ENCODE measurements around the gene TRAPPC12. TPM values are rescaled to one million over a fixed set of nuclear protein-coding genes. Genes with fewer than 3 reads are reported as not detected.
"Not testable (repeated sequence)": the region's sequence is repeated elsewhere in the genome, so short reads cannot be mapped to it uniquely, and the experiment has no call there.

The TRAPPC12 gene
- total RNA-seq, 1 experiment from 2014 or later, result 72.8 TPM

DNA sequence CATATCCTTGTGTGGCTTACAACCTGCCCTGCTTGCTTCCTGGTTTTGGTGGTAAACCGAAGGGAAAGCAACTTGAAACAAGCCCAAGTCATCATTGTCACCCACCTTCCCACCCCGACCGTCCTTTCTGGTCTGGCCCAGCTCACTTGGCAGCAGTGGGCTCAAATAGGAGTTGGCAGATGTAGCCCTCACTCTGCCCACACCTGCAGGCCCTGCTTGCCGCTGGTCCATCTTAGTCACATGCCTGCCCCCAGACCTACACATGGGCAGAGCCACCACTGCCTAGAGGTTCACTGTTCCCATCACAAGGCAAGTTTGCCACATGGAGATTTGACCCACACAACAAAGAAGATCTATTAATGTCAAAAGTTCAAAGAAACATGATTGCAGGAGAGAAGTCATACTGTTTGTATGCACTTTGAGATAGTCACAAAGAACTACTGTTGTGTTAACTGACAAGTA lies 11.2 kb upstream of the TRAPPC12 start:
- Mint-ChIP-seq H3K27ac (peak overlapping the region; percentile 91), H3K9me3 (peaks cover 20% of the 10 kb centered on the region), H3K4me3 (no peak overlapping the region), H3K36me3 (peaks cover 22% of the 10 kb centered on the region), H3K27me3 (ENCODE audit: low read depth) (no peaks in the 10 kb centered on the region), H3K4me1 (peaks cover 15% of the 10 kb centered on the region)
- TF ChIP-seq, protein P1, sequence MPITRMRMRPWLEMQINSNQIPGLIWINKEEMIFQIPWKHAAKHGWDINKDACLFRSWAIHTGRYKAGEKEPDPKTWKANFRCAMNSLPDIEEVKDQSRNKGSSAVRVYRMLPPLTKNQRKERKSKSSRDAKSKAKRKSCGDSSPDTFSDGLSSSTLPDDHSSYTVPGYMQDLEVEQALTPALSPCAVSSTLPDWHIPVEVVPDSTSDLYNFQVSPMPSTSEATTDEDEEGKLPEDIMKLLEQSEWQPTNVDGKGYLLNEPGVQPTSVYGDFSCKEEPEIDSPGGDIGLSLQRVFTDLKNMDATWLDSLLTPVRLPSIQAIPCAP (CRISPR knock-in tag; IDR thresholded peaks at IDR 0.05), result no peak
- no peak for TF ChIP-seq TP53 (CRISPR knock-in tag; IDR thresholded peaks at IDR 0.05)
- no peak for TF ChIP-seq TEAD1 (CRISPR knock-in tag; IDR thresholded peaks at IDR 0.05)
- no peak for TF ChIP-seq ERG (CRISPR knock-in tag; IDR thresholded peaks at IDR 0.05)
- TF ChIP-seq SMAD4 (CRISPR knock-in tag; IDR thresholded peaks at IDR 0.05), result no peak
- TF ChIP-seq, protein P2, sequence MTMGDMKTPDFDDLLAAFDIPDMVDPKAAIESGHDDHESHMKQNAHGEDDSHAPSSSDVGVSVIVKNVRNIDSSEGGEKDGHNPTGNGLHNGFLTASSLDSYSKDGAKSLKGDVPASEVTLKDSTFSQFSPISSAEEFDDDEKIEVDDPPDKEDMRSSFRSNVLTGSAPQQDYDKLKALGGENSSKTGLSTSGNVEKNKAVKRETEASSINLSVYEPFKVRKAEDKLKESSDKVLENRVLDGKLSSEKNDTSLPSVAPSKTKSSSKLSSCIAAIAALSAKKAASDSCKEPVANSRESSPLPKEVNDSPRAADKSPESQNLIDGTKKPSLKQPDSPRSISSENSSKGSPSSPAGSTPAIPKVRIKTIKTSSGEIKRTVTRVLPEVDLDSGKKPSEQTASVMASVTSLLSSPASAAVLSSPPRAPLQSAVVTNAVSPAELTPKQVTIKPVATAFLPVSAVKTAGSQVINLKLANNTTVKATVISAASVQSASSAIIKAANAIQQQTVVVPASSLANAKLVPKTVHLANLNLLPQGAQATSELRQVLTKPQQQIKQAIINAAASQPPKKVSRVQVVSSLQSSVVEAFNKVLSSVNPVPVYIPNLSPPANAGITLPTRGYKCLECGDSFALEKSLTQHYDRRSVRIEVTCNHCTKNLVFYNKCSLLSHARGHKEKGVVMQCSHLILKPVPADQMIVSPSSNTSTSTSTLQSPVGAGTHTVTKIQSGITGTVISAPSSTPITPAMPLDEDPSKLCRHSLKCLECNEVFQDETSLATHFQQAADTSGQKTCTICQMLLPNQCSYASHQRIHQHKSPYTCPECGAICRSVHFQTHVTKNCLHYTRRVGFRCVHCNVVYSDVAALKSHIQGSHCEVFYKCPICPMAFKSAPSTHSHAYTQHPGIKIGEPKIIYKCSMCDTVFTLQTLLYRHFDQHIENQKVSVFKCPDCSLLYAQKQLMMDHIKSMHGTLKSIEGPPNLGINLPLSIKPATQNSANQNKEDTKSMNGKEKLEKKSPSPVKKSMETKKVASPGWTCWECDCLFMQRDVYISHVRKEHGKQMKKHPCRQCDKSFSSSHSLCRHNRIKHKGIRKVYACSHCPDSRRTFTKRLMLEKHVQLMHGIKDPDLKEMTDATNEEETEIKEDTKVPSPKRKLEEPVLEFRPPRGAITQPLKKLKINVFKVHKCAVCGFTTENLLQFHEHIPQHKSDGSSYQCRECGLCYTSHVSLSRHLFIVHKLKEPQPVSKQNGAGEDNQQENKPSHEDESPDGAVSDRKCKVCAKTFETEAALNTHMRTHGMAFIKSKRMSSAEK (CRISPR knock-in tag; IDR thresholded peaks at IDR 0.05; ENCODE audit: borderline replicate concordance), result no peak
- TF ChIP-seq KAT7 (CRISPR knock-in tag; IDR thresholded peaks at IDR 0.05; ENCODE audit: borderline replicate concordance), result no peak
- TF ChIP-seq, protein P3, sequence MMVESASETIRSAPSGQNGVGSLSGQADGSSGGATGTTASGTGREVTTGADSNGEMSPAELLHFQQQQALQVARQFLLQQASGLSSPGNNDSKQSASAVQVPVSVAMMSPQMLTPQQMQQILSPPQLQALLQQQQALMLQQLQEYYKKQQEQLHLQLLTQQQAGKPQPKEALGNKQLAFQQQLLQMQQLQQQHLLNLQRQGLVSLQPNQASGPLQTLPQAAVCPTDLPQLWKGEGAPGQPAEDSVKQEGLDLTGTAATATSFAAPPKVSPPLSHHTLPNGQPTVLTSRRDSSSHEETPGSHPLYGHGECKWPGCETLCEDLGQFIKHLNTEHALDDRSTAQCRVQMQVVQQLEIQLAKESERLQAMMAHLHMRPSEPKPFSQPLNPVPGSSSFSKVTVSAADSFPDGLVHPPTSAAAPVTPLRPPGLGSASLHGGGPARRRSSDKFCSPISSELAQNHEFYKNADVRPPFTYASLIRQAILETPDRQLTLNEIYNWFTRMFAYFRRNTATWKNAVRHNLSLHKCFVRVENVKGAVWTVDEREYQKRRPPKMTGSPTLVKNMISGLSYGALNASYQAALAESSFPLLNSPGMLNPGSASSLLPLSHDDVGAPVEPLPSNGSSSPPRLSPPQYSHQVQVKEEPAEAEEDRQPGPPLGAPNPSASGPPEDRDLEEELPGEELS (CRISPR knock-in tag; IDR thresholded peaks at IDR 0.05), result no peak
- TF ChIP-seq, protein P4, sequence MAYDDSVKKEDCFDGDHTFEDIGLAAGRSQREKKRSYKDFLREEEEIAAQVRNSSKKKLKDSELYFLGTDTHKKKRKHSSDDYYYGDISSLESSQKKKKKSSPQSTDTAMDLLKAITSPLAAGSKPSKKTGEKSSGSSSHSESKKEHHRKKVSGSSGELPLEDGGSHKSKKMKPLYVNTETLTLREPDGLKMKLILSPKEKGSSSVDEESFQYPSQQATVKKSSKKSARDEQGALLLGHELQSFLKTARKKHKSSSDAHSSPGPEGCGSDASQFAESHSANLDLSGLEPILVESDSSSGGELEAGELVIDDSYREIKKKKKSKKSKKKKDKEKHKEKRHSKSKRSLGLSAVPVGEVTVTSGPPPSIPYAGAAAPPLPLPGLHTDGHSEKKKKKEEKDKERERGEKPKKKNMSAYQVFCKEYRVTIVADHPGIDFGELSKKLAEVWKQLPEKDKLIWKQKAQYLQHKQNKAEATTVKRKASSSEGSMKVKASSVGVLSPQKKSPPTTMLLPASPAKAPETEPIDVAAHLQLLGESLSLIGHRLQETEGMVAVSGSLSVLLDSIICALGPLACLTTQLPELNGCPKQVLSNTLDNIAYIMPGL (CRISPR knock-in tag; IDR thresholded peaks at IDR 0.05), result no peak
- TF ChIP-seq TCF7 (CRISPR knock-in tag; IDR thresholded peaks at IDR 0.05; ENCODE audit: low read depth), result no peak
- TF ChIP-seq JAZF1 (CRISPR knock-in tag; IDR thresholded peaks at IDR 0.05), result no peak
- TF ChIP-seq JUN (CRISPR knock-in tag; IDR thresholded peaks at IDR 0.05), result no peak
- TF ChIP-seq RELA (CRISPR knock-in tag; IDR thresholded peaks at IDR 0.05; ENCODE audit: borderline replicate concordance), result no peak
- no peak for TF ChIP-seq E2F4 (CRISPR knock-in tag; IDR thresholded peaks at IDR 0.05; ENCODE audit: borderline replicate concordance, low read depth)
- TF ChIP-seq ZNF121 (CRISPR knock-in tag; IDR thresholded peaks at IDR 0.05), result no peak
- no peak for TF ChIP-seq USF1 (CRISPR knock-in tag; IDR thresholded peaks at IDR 0.05)
- TF ChIP-seq ZSCAN18 (CRISPR knock-in tag; IDR thresholded peaks at IDR 0.05), result no peak
- POLR2A ChIA-PET, result no interaction called here
- no peak for ATAC-seq
- CTCF ChIA-PET, result no interaction called here
- DNase-seq (ENCODE audit: low spot score), result no peak

DNA sequence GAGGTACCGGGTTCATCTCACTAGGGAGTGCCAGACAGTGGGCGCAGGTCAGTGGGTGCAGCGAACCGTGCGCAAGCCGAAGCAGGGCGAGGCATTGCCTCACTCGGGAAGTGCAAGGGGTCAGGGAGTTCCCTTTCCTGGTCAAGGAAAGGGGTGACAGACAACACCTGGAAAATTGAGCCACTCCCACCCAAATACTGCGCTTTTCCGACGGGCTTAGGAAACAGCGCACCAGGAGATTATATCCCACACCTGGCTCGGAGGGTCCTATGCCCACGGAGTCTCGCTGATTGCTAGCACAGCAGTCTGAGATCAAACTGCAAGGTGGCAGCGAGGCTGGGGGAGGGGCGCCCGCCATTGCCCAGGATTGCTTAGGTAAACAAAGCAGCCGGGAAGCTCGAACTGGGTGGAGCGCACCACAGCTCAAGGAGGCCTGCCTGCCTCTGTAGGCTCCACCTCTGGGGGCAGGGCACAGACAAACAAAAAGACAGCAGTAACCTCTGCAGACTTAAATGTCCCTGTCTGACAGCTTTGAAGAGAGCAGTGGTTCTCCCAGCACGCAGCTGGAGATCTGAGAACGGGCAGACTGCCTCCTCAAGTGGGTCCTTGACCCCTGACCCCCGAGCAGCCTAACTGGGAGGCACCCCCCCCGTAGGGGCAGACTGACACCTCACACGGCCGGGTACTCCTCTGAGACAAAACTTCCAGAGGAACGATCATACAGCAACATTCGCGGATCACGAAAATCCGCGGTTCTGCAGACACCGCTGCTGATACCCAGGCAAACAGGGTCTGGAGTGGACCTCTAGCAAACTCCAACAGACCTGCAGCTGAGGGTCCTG lies 9.9 kb upstream of the TRAPPC12 start:
- H3K27ac Mint-ChIP-seq; H3K27me3 Mint-ChIP-seq (ENCODE audit: low read depth); POLR2A ChIA-PET; ATAC-seq; CTCF ChIA-PET; H3K4me3 Mint-ChIP-seq; DNase-seq (ENCODE audit: low spot score): not testable (repeated sequence)
- H3K4me1 Mint-ChIP-seq, result peaks cover 13% of the 10 kb centered on the region
- peaks cover 22% of the 10 kb centered on the region for H3K36me3 Mint-ChIP-seq
- H3K9me3 Mint-ChIP-seq, result peaks cover 20% of the 10 kb centered on the region
